ENCODE data around the gene CSNK1A1. TPM values are rescaled to one million over a fixed set of nuclear protein-coding genes. Genes with fewer than 3 reads are reported as not detected.

Gene CSNK1A1
- total RNA-seq, 1 donor from 2014 or later = 224 TPM

GRCh38 chr5:149456597-149457392, 94.4 kb downstream of the CSNK1A1 start:
- H3K27ac Mint-ChIP-seq = no peak overlapping the region
- H3K27me3 Mint-ChIP-seq = no peaks in the 10 kb centered on the region
- peaks cover 27% of the 10 kb centered on the region for H3K4me1 Mint-ChIP-seq (ENCODE audit: unreplicated experiment)

GRCh38 chr5:149455889-149456409, 95.3 kb downstream of the CSNK1A1 start:
- Mint-ChIP-seq H3K4me3 (no peak overlapping the region), H3K27ac (peak overlapping the region; percentile 60), H3K36me3 (no peaks in the 10 kb centered on the region), H3K9me3 (no peaks in the 10 kb centered on the region), H3K4me1 (ENCODE audit: unreplicated experiment) (peaks cover 31% of the 10 kb centered on the region), H3K27me3 (no peaks in the 10 kb centered on the region)
- DNase-seq (ENCODE audit: extremely low spot score, unreplicated experiment) = no peak
- TF ChIP-seq CTCF (conservative IDR thresholded peaks at IDR 0.05) = no peak

More at GRCh38 chr5:149456597-149457392, 94.4 kb downstream of the CSNK1A1 start:
- no peaks in the 10 kb centered on the region for H3K9me3 Mint-ChIP-seq
- DNase-seq (ENCODE audit: extremely low spot score, unreplicated experiment) = no peak
- TF ChIP-seq CTCF (conservative IDR thresholded peaks at IDR 0.05) = no peak
- H3K36me3 Mint-ChIP-seq = no peaks in the 10 kb centered on the region
- no peak overlapping the region for H3K4me3 Mint-ChIP-seq

GRCh38 chr5:149453618-149454415, 97.4 kb downstream of the CSNK1A1 start:
- Mint-ChIP-seq H3K9me3 (no peaks in the 10 kb centered on the region), H3K27ac (peak overlapping the region; percentile 39), H3K4me1 (ENCODE audit: unreplicated experiment) (peaks cover 44% of the 10 kb centered on the region), H3K27me3 (no peaks in the 10 kb centered on the region), H3K4me3 (no peak overlapping the region), H3K36me3 (no peaks in the 10 kb centered on the region)
- no peak for DNase-seq (ENCODE audit: extremely low spot score, unreplicated experiment)
- no peak for TF ChIP-seq CTCF (conservative IDR thresholded peaks at IDR 0.05)

GRCh38 chr5:149452665-149453617, 98.3 kb downstream of the CSNK1A1 start:
- Mint-ChIP-seq H3K4me1 (ENCODE audit: unreplicated experiment) (peaks cover 52% of the 10 kb centered on the region), H3K36me3 (no peaks in the 10 kb centered on the region), H3K27me3 (no peaks in the 10 kb centered on the region), H3K27ac (peak overlapping the region; percentile 90), H3K9me3 (no peaks in the 10 kb centered on the region), H3K4me3 (no peak overlapping the region)
- no peak for TF ChIP-seq CTCF (conservative IDR thresholded peaks at IDR 0.05)
- no peak for DNase-seq (ENCODE audit: extremely low spot score, unreplicated experiment)
